HG03108 (cell line): ENCODE data around the gene PPARA.

Experiments used
- ATAC-seq: cut with Tn5 transposase; IDR thresholded peaks from one replicate; pipeline ENCODE4 v1.9.1; 2021; ENCODE audit warnings: moderate library complexity; ENCODE audit not compliant: unreplicated experiment

The PPARA gene

DNA sequence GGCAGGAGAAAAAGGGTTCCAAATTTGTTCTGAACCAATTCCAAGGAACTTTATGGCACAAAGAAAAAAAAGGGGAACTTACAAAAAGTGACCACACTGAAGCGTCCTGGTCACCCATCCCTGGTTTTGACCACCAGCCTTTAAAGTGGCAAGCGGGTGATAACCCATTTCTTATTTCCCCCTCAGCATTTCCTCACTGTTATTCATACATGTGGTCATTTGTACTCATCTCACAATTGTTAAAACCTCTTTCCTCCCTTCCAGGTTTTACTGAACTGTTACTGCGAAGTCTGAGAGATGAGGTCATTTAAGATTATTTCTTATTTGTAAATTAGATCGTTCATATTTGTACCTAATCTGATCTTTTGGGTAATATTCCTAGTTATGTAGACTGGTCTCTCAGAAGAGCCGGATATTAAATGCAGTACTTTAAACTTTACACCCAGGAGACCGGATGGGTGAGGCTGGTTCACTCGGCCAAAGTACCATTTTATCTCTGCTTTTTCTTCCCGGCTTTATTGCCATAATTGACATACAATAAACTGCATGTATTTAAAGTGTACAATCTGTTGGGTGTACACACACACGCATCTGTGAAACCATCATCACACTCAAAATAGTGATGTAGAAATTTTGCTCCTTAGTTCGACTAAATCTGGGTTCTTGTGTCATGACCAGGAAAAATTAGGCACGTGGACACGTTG is 52.7 kb downstream of the PPARA start:
- no peak for ATAC-seq

- ATAC-seq, result no peak
Observed at GRCh38 chr22:46203601-46203980, 53.3 kb downstream of the PPARA start.

GRCh38 chr22:46209262-46209661 is 58.9 kb downstream of the PPARA start:
- ATAC-seq, result no peak

- ATAC-seq, result no peak
Observed at GRCh38 chr22:46212195-46212594, 61.9 kb downstream of the PPARA start.

GRCh38 chr22:46213052-46213451 is 62.7 kb downstream of the PPARA start:
- ATAC-seq, result no peak

- ATAC-seq, result no peak
Observed at GRCh38 chr22:46214149-46214548, 63.8 kb downstream of the PPARA start.

GRCh38 chr22:46214616-46215015 is 64.3 kb downstream of the PPARA start:
- no peak for ATAC-seq

DNA sequence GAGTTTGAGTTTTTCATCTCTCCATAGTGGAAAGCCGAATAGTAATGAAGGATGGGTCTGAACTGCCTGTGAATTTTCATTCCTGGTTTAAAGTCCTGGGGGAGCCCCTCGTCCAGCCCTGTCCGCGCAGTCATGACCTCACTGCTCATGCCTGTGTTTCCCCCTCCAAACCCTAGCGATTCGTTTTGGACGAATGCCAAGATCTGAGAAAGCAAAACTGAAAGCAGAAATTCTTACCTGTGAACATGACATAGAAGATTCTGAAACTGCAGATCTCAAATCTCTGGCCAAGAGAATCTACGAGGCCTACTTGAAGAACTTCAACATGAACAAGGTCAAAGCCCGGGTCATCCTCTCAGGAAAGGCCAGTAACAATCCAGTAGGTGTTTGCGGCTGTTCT is 69.3 kb downstream of the PPARA start:
- no peak for ATAC-seq

DNA sequence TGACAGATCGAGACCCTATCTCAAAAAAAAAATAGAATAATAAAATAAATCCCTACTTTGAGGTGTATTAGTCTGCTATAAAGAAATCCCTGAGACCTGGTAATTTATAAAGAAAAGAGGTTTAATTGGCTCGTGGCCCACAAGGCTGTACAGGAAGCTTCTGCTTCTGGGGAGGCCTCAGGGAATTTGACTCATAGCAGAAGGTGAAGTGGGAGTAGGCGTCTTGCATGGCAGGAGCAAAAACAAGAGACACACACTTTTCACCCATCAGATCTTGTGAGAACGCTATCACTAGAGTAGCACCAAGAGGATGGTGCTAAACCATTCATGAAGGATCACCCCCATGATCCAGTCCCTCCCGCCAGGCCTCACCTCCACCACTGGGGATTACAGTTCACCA is 70.6 kb downstream of the PPARA start:
- ATAC-seq, result no peak

GRCh38 chr22:46224044-46224897 is 73.9 kb downstream of the PPARA start:
- ATAC-seq, result no peak

DNA sequence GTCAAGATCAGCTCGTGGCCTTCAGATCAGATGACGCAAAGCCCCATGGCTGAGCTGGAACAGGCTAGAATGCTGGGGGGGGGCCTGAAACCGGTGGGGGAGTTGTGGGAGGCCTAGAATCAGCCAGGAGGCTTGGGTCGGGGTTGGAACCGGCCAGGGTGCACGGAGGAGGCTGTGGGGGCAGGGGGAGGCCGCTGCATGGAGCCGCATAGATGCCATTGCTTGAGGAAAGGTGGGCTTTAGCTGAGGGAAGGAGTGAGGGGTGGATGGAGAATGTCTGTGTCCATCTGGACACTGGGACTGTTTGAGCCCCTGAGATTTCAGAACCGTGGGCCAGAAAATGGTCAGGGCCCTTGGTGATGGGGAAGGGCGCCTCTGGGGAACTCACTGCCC is 74.6 kb downstream of the PPARA start:
- ATAC-seq, result no peak

DNA sequence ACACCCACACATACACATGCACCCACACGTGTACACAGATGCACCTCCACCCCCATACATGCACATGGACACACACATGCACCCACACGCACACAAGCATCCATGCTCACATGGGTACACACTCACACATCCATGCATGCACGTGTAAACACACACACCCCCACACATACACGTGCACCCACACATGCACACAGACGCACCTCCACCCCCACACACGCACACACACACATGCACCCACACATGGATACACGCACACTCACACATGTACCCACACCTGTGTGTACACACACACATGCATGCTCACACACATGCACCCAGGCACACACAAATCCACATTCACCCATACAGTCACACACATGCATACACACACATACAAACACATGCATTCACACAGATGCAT is 75.3 kb downstream of the PPARA start:
- ATAC-seq, result no peak

GRCh38 chr22:46226577-46226976 is 76.3 kb downstream of the PPARA start:
- ATAC-seq, result no peak

DNA sequence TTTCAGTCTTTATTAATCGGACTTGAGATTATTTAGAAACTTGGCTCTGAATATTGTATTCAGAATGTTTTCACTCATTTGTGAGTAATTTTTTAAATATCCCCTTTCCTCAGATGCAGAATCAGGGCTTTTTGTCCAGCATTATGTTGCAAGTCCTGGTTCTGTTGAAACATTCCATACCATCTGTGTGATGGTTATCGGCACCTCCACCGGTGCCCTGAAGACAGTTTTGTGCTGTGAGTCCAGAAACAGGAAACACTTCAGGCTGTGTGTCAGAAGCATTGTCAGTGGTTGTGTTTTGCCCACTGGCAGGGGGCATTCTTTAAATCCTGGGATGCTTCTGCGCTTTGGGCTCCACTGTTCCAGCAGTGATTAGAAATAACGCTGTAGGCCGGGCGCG is 79.4 kb downstream of the PPARA start:
- ATAC-seq, result no peak

- ATAC-seq, result no peak
Observed at GRCh38 chr22:46230262-46230901, 80.1 kb downstream of the PPARA start.

DNA sequence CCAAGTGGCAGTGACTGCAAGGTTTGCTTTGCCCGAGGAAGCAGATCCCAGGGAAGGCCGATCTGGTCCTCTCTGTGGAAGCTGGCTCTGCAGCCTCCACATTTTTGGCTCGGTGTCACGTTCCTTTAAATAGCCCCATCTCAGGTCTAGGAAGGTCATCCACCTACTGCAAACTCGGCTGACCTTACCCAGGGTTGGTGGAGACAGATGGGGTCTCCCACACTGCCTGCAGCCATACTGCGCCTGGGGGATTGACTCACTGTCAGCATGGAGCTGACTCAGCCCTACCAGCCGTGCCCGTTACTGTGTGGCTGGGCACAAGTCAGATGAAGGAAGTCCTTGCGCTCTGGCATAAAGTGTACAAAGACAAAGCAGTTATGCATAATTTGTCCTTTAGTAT is 82.9 kb downstream of the PPARA start:
- no peak for ATAC-seq

GRCh38 chr22:46234969-46235368 is 84.6 kb downstream of the PPARA start:
- ATAC-seq, result no peak

GRCh38 chr22:46237453-46238124 is 87.3 kb downstream of the PPARA start:
- no peak for ATAC-seq

- ATAC-seq, result no peak
Observed at GRCh38 chr22:46238541-46238940, 88.2 kb downstream of the PPARA start.

DNA sequence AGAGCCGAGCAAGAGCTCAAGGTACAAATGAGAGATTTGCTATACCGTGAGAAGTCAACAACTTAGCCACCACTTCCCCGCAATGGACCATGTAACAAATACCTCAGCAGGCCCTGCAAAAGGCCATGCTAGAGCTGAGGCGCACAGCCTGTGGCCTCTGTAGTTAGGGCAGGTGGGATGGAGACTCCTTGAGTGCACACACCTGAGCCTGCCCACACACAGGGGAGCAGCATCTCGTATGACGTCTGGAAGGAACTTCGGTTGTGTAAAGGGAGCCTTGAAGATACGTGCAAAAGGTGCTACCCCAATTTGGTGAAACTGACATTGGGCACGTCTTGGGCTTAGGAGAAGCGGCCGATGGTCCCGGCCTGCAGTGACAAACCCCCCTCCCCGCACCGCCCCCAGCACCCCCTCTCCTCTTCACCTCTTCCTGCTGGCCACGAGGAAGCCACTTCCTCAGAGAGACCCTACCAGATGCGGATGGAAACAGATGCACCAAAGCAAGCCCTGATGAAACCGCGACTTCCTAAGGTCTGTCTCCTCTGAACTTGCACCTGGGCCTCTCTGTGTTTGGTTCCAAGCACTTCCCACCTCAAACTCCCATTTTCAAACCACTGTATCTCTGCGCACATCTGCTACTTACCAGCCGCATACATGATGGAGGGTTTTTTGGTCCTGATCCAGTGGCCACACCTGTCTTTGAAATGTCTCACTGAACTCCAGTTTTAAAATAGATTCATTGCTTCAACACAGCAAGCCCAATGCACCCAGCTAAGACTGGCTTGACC is 89.1 kb downstream of the PPARA start:
- ATAC-seq, result no peak

GRCh38 chr22:46240073-46240472 is 89.7 kb downstream of the PPARA start:
- ATAC-seq, result no peak
